Gastrocnemius medialis (tissue), 4 donors: Measurements from ENCODE around the gene KCNQ5.

Experiments
- CTCF ChIP-seq, 5 experiments: fragments of 450-650 bp in 3 of 5; fragments of 200-600 bp in 2 of 5; sonication (generic) in 2 of 5; IDR thresholded peaks in 4 of 5; conservative IDR thresholded peaks in 1 of 5; 1 replicate in 4 of 5; 2 replicates in 1 of 5; pipeline ENCODE4 v1.5.1; 2016 to 2019; ENCODE audit warnings: antibody characterized with exemption in 5 of 5, mild to moderate bottlenecking in 3 of 5, moderate library complexity in 3 of 5
- POLR2A ChIP-seq, 2 donors: fragments of 450-650 bp; IDR thresholded peaks; one replicate each; pipeline ENCODE4 v1.6.1; 2017; ENCODE audit warnings: antibody characterized with exemption in 2 of 2, mild to moderate bottlenecking in 2 of 2, moderate library complexity in 2 of 2

GRCh38 chr6:72941263-72941662 lies 319.4 kb downstream of the KCNQ5 start:
- TF ChIP-seq POLR2A (IDR thresholded peaks at IDR 0.05) = no peak
- TF ChIP-seq CTCF (IDR thresholded peaks at IDR 0.05 in 4 of 5, conservative IDR thresholded peaks at IDR 0.05 in 1 of 5) = no peak
